Smooth muscle cell (in vitro differentiated cells): ENCODE data around the gene PDE11A. TPM values are rescaled to one million over a fixed set of nuclear protein-coding genes. Genes with fewer than 3 reads are reported as not detected.
"Not testable (repeated sequence)": the region's sequence is repeated elsewhere in the genome, so short reads cannot be mapped to it uniquely, and the experiment has no call there.

Source experiments
- DNase-seq: peaks from one replicate; lab custom pipeline; 2025; ENCODE audit not compliant: unreplicated experiment; lab: John Stamatoyannopoulos, UW
- H2AFZ ChIP-seq: fragments of 200-600 bp; sonication (generic); 2 replicates; pipeline ENCODE4 v1.6.0; 2016; ENCODE audit warnings: antibody characterized with exemption, low read depth, mild to moderate bottlenecking
- H3F3A ChIP-seq: fragments of 200-600 bp; sonication (generic); 2 replicates; pipeline ENCODE4 v1.6.0; 2017; ENCODE audit warnings: antibody characterized with exemption, low read depth
- H3K27ac ChIP-seq: fragments of 200-600 bp; sonication (generic); 2 replicates; pipeline ENCODE4 v1.5.1; 2016; ENCODE audit warnings: low read depth, mild to moderate bottlenecking
- H3K27me3 ChIP-seq: fragments of 200-600 bp; sonication (generic); 2 replicates; pipeline ENCODE4 v1.6.1; 2016; ENCODE audit warnings: low read depth, mild to moderate bottlenecking
- H3K36me3 ChIP-seq: fragments of 200-600 bp; sonication (generic); 2 replicates; pipeline ENCODE4 v1.5.1; 2016; ENCODE audit warnings: low read depth
- H3K4me1 ChIP-seq: fragments of 200-600 bp; sonication (generic); 2 replicates; pipeline ENCODE4 v1.5.1; 2016; ENCODE audit warnings: low read depth
- H3K4me2 ChIP-seq: fragments of 200-600 bp; sonication (generic); 2 replicates; pipeline ENCODE4 v1.6.0; 2016; ENCODE audit warnings: mild to moderate bottlenecking
- H3K4me3 ChIP-seq: fragments of 200-600 bp; sonication (generic); 2 replicates; pipeline ENCODE4 v1.5.1; 2016; ENCODE audit warnings: mild to moderate bottlenecking
- H3K79me2 ChIP-seq: fragments of 200-600 bp; sonication (generic); 2 replicates; pipeline ENCODE4 v1.6.0; 2016; ENCODE audit warnings: low read depth, mild to moderate bottlenecking
- H3K9ac ChIP-seq: fragments of 200-600 bp; sonication (generic); 2 replicates; pipeline ENCODE4 v1.6.0; 2016; ENCODE audit warnings: low read depth
- H3K9me3 ChIP-seq: fragments of 200-600 bp; sonication (generic); replicated peaks from 2 replicates; pipeline ENCODE4 v1.5.1; 2016; ENCODE audit warnings: low read depth
- H4K20me1 ChIP-seq: fragments of 200-600 bp; sonication (generic); 2 replicates; pipeline ENCODE4 v1.6.0; 2016; ENCODE audit warnings: low read depth
- CTCF ChIP-seq: fragments of 200-600 bp; sonication (generic); IDR thresholded peaks from 2 replicates; pipeline ENCODE4 v1.5.1; 2017; ENCODE audit warnings: borderline replicate concordance, mild to moderate bottlenecking, antibody characterized with exemption; ENCODE audit not compliant: insufficient read depth, poor library complexity, severe bottlenecking
- WGBS: methylation state at CpG from one replicate; pipeline ENCODE4 v1.1.7; 2016; ENCODE audit warnings: low lambda C conversion rate; 5-methylcytosine and 5-hydroxymethylcytosine counted together
- polyA plus RNA-seq: library from polyadenylated mRNA; unstranded; fragments of >200 nt; fragmentation: Nextera tagmentation; extraction: Ambion mirVana; gene quantifications from 2 replicates; pipeline ENCODE4 v1.2.1, GENCODE V29; 2016
- total RNA-seq: library from RNA; depleted of rRNA; stranded (reverse); fragments of >200 nt; gene quantifications from 2 replicates; pipeline ENCODE4 v1.2.3, GENCODE V29; 2014

PDE11A gene
- total and polyA plus RNA-seq, 2 experiments from 2014 or later = under 0.01 TPM; not detected in 1

GRCh38 chr2:177972123-177972522, 100.5 kb downstream of the PDE11A start:
- Histone ChIP-seq H3K36me3 (no peaks in the 10 kb centered on the region), H3K79me2 (no peaks in the 10 kb centered on the region), H3K27me3 (no peaks in the 10 kb centered on the region), H3K27ac (no peak overlapping the region), H3K9me3 (no peaks in the 10 kb centered on the region), H3K4me1 (no peaks in the 10 kb centered on the region), H2AFZ (no peak overlapping the region), H3F3A (no peaks in the 10 kb centered on the region), H4K20me1 (no peaks in the 10 kb centered on the region), H3K4me2 (no peak overlapping the region), H3K4me3 (no peak overlapping the region), H3K9ac (no peak overlapping the region)
- TF ChIP-seq CTCF = no peak
- DNase-seq = no peak

DNA sequence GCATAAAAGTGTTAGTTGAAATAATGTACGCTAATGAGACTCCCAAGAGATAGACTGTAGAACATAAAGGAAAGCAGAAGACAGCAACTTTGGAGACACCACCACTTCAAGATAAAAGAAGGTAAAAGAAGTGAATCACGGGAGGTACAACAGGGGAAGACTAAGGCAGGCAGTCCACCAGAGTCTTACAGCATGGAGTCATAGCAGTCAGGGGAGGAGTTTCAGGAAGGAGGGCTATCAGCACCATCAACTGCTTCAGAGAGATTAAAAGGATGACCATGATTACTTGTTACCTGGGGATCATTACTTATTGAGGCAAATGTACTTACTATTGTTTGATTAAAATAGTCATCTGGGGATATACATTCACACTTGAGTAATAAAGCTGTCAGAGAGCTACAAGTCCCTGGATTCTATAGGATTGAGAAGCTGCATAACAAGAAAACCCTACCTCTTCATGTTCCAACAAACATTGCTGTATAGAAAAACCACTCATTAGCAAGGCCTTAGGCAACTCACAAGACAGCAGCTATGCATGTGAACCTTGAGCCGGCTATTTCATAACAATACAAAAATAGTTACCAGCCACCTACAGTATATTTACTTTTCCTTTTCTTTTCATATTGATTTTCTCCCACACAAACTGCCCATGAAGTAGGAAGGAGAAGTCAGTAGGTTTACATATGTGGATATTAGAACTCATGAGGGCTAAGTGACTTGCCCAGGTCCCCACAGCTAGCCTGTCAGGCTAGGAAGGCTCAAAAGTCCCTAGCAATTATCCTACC, 101.7 kb downstream of the PDE11A start:
- WGBS = 83% methylated on average over 3 of the region's 3 CpGs
- Histone ChIP-seq H3K9me3 (no peaks in the 10 kb centered on the region), H2AFZ (no peak overlapping the region), H3K27ac (no peak overlapping the region), H3K36me3 (no peaks in the 10 kb centered on the region), H3K79me2 (no peaks in the 10 kb centered on the region), H3K4me3 (no peak overlapping the region), H3K9ac (no peak overlapping the region), H3K4me2 (no peak overlapping the region), H3F3A (no peaks in the 10 kb centered on the region), H4K20me1 (no peaks in the 10 kb centered on the region), H3K27me3 (no peaks in the 10 kb centered on the region), H3K4me1 (no peaks in the 10 kb centered on the region)
- no peak for TF ChIP-seq CTCF
- DNase-seq = no peak

DNA sequence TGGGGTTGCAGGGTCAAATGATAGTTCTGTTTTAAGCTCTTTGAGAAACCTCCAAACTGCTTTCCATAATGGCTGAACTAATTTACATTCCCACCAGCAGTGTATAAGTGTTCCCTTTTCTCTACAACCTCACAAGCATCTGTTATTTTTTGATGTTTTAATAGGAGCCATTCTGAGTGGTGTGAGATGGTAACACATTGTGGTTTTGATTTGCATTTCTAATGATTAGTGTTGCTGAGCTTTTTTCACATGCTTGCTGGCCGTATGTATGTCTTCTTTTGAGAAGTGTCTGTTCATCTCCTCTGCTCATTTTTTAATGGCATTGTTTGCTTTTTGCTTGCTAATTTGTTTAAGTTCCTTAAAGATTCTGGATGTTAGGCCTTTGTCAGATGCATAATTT, 107.7 kb downstream of the PDE11A start:
- Histone ChIP-seq H3K4me1 (no peaks in the 10 kb centered on the region), H3K27me3 (no peaks in the 10 kb centered on the region), H3K36me3 (no peaks in the 10 kb centered on the region), H3K27ac (no peak overlapping the region), H3K79me2 (no peaks in the 10 kb centered on the region), H3K9me3 (no peaks in the 10 kb centered on the region), H2AFZ (no peak overlapping the region), H3K4me3 (no peak overlapping the region), H4K20me1 (no peaks in the 10 kb centered on the region), H3K4me2 (no peak overlapping the region), H3F3A (no peaks in the 10 kb centered on the region), H3K9ac (no peak overlapping the region)
- TF ChIP-seq CTCF = no peak
- WGBS = 80% methylated on average over 1 of the region's 1 CpG
- DNase-seq = no peak

GRCh38 chr2:177952151-177952550, 120.4 kb downstream of the PDE11A start:
- H3K27me3 ChIP-seq = no peaks in the 10 kb centered on the region

DNA sequence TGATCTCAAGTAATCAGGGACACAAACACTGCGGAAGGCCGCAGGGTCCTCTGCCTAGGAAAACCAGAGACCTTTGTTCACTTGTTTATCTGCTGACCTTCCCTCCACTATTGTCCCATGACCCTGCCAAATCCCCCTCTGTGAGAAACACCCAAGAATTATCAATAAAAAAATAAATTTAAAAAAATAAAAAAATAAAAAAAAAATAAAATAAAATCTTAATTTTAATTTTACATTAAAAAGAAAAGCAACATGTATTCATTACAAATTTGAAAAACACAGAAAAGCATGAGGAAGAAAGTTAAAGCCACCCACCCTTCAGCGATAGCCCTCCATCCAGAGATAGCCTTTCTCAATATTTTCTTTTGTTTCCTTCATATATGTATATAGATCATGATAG, 125.0 kb downstream of the PDE11A start:
- not testable (repeated sequence) for H3K36me3 ChIP-seq, H2AFZ ChIP-seq, H3K79me2 ChIP-seq, H4K20me1 ChIP-seq, H3K4me1 ChIP-seq, H3K9me3 ChIP-seq, H3K27me3 ChIP-seq, DNase-seq, H3F3A ChIP-seq, H3K4me3 ChIP-seq, H3K27ac ChIP-seq, H3K9ac ChIP-seq, H3K4me2 ChIP-seq
- 95% methylated on average over 1 of the region's 3 CpGs for WGBS

More at GRCh38 chr2:177952151-177952550, 120.4 kb downstream of the PDE11A start:
- 92% methylated on average over 1 of the region's 1 CpG for WGBS
- Histone ChIP-seq H3K4me2 (no peak overlapping the region), H3K4me1 (no peaks in the 10 kb centered on the region), H4K20me1 (no peaks in the 10 kb centered on the region), H3K36me3 (no peaks in the 10 kb centered on the region), H3K4me3 (no peak overlapping the region), H3K9ac (no peak overlapping the region), H3K9me3 (no peaks in the 10 kb centered on the region), H3K27ac (no peak overlapping the region), H3K79me2 (no peaks in the 10 kb centered on the region), H3F3A (no peaks in the 10 kb centered on the region), H2AFZ (no peak overlapping the region)
- no peak for DNase-seq
- TF ChIP-seq CTCF = no peak
